ENCODE data around the gene PLD6.

The PLD6 gene

GRCh38 chr17:17227608-17228520 lies 21.7 kb upstream of the PLD6 start:
- no peak for DNase-seq (ENCODE audit: low read depth in 2 of 2)

- DNase-seq (ENCODE audit: low read depth in 2 of 2): no peak
Measured at GRCh38 chr17:17226451-17227265, 20.5 kb upstream of the PLD6 start.

- no peak for DNase-seq (ENCODE audit: low read depth in 2 of 2)
Measured at GRCh38 chr17:17225901-17226300, 19.8 kb upstream of the PLD6 start.

GRCh38 chr17:17224137-17224536 lies 18.0 kb upstream of the PLD6 start:
- no peak for DNase-seq (ENCODE audit: low read depth in 2 of 2)

- no peak for DNase-seq (ENCODE audit: low read depth in 2 of 2)
Measured at GRCh38 chr17:17223736-17224135, 17.6 kb upstream of the PLD6 start.

GRCh38 chr17:17221329-17221728 lies 15.2 kb upstream of the PLD6 start:
- no peak for DNase-seq (ENCODE audit: low read depth in 2 of 2)

- DNase-seq (ENCODE audit: low read depth in 2 of 2): no peak
Measured at GRCh38 chr17:17220529-17220928, 14.4 kb upstream of the PLD6 start.

GRCh38 chr17:17217995-17218394 lies 11.9 kb upstream of the PLD6 start:
- no peak for DNase-seq (ENCODE audit: low read depth in 2 of 2)

- no peak for DNase-seq (ENCODE audit: low read depth in 2 of 2)
Measured at GRCh38 chr17:17216776-17217175, 10.6 kb upstream of the PLD6 start.

GRCh38 chr17:17216236-17216635 lies 10.1 kb upstream of the PLD6 start:
- no peak for DNase-seq (ENCODE audit: low read depth in 2 of 2)

- DNase-seq (ENCODE audit: low read depth in 2 of 2): no peak
Measured at GRCh38 chr17:17215575-17215974, 9.4 kb upstream of the PLD6 start.

GRCh38 chr17:17214646-17215436 lies 8.7 kb upstream of the PLD6 start:
- no peak for DNase-seq (ENCODE audit: low read depth in 2 of 2)

- DNase-seq (ENCODE audit: low read depth in 2 of 2): no peak
Measured at GRCh38 chr17:17213775-17214174, 7.6 kb upstream of the PLD6 start.

- DNase-seq (ENCODE audit: low read depth in 2 of 2): no peak
Measured at GRCh38 chr17:17207998-17208397, 1.9 kb upstream of the PLD6 start.

GRCh38 chr17:17206913-17207335 lies 791 bp upstream of the PLD6 start:
- DNase-seq (ENCODE audit: low read depth in 2 of 2): no peak

GRCh38 chr17:17205368-17206123 lies 587 bp downstream of the PLD6 start:
- DNase-seq (ENCODE audit: low read depth in 2 of 2): peak; percentile 53 to 57

- no peak for DNase-seq (ENCODE audit: low read depth in 2 of 2)
Measured at GRCh38 chr17:17204635-17205231, 1.4 kb downstream of the PLD6 start.

- no peak for DNase-seq (ENCODE audit: low read depth in 2 of 2)
Measured at GRCh38 chr17:17204041-17204591, 2.0 kb downstream of the PLD6 start.

GRCh38 chr17:17203173-17203730 lies 2.9 kb downstream of the PLD6 start:
- DNase-seq (ENCODE audit: low read depth in 2 of 2): no peak

GRCh38 chr17:17201907-17202306 lies 4.2 kb downstream of the PLD6 start:
- no peak for DNase-seq (ENCODE audit: low read depth in 2 of 2)

Data from stimulated activated CD4-positive, alpha-beta T cell treated with anti-CD3 and anti-CD28 coated beads, Interleukin-1b, Interleukin-23, amount 100 ng/mL, for 4 hours (primary cell).